Neuronal stem cell (in vitro differentiated cells): ENCODE results near the gene CD302.

Experiments used
- DNase-seq: peaks from one replicate; pipeline ENCODE4 v3.0.0-alpha.2; 2013; ENCODE audit warnings: low spot score
- H2AFZ ChIP-seq: one replicate; pipeline ENCODE4 v1.6.1; 2013; ENCODE audit warnings: mild to moderate bottlenecking, low read length, inconsistent platforms
- H2AK5ac ChIP-seq: 2 replicates; pipeline ENCODE4 v1.6.1; 2013; ENCODE audit warnings: low read depth, mild to moderate bottlenecking, inconsistent platforms, low read length, moderate library complexity, mixed read lengths
- H2BK120ac ChIP-seq: 2 replicates; pipeline ENCODE4 v1.6.1; 2013; ENCODE audit warnings: low read depth, mild to moderate bottlenecking, inconsistent platforms, low read length, moderate library complexity, mixed read lengths
- H2BK12ac ChIP-seq: one replicate; pipeline ENCODE4 v1.6.1; 2013; ENCODE audit warnings: low read length, inconsistent platforms
- H2BK15ac ChIP-seq: 2 replicates; pipeline ENCODE4 v1.6.1; 2013; ENCODE audit warnings: mild to moderate bottlenecking, low read length, inconsistent platforms, mixed read lengths
- H2BK5ac ChIP-seq: one replicate; pipeline ENCODE4 v1.6.1; 2013; ENCODE audit warnings: inconsistent platforms, mild to moderate bottlenecking, low read length, moderate library complexity
- H3K14ac ChIP-seq: one replicate; pipeline ENCODE4 v1.6.1; 2013; ENCODE audit warnings: low read length, inconsistent platforms
- H3K18ac ChIP-seq: 2 replicates; pipeline ENCODE4 v1.6.1; 2013; ENCODE audit warnings: low read length, inconsistent platforms
- H3K23ac ChIP-seq: 2 replicates; pipeline ENCODE4 v1.6.1; 2013; ENCODE audit warnings: low read depth, mild to moderate bottlenecking, mixed read lengths, low read length, inconsistent platforms; ENCODE audit not compliant: poor library complexity
- H3K27ac ChIP-seq: replicated peaks from 3 replicates; pipeline ENCODE4 v1.5.1; 2013; ENCODE audit warnings: low read length, inconsistent platforms
- H3K27me3 ChIP-seq, 3 experiments: 2 replicates each; pipeline ENCODE4 v1.6.1; 2013; ENCODE audit warnings: low read length in 3 of 3, mild to moderate bottlenecking in 2 of 3, inconsistent platforms in 1 of 3, low read depth in 1 of 3, mixed read lengths in 1 of 3, moderate library complexity in 1 of 3; ENCODE audit not compliant: control insufficient read depth in 3 of 3, insufficient read depth in 3 of 3
- H3K36me3 ChIP-seq, 2 donors: replicated peaks in 1 of 2; 2 replicates each; pipeline ENCODE4 v1.6.1; 2013; ENCODE audit warnings: low read length in 2 of 2; ENCODE audit not compliant: control insufficient read depth in 2 of 2, insufficient read depth in 2 of 2
- H3K4ac ChIP-seq: 2 replicates; pipeline ENCODE4 v1.6.1; 2013; ENCODE audit warnings: inconsistent platforms, mild to moderate bottlenecking, low read length, moderate library complexity
- H3K4me1 ChIP-seq, 2 donors: 1 replicate in 1 of 2; 2 replicates in 1 of 2; pipeline ENCODE4 v1.6.1; 2013; ENCODE audit warnings: low read length in 2 of 2, low read depth in 1 of 2; ENCODE audit not compliant: control insufficient read depth in 2 of 2, insufficient read depth in 1 of 2
- H3K4me2 ChIP-seq: one replicate; pipeline ENCODE4 v1.6.1; 2013; ENCODE audit warnings: mild to moderate bottlenecking, low read length, inconsistent platforms; ENCODE audit not compliant: insufficient read depth, poor library complexity, severe bottlenecking
- H3K4me3 ChIP-seq, 2 donors: 2 replicates each; pipeline ENCODE4 v1.5.1; 2013; ENCODE audit warnings: low read length in 2 of 2, mild to moderate bottlenecking in 2 of 2, inconsistent platforms in 1 of 2, moderate library complexity in 1 of 2
- H3K79me1 ChIP-seq: one replicate; pipeline ENCODE4 v1.6.1; 2013; ENCODE audit warnings: low read depth, mild to moderate bottlenecking, inconsistent platforms, low read length, moderate library complexity
- H3K9ac ChIP-seq: one replicate; pipeline ENCODE4 v1.6.1; 2013; ENCODE audit warnings: mild to moderate bottlenecking, low read depth, low read length, inconsistent platforms; ENCODE audit not compliant: poor library complexity
- H3K9me3 ChIP-seq, 2 donors: replicated peaks in 1 of 2; 2 replicates each; pipeline versions ENCODE3 to v1.6.1; 2013; ENCODE audit warnings: low read length in 2 of 2, mild to moderate bottlenecking in 2 of 2, inconsistent platforms in 1 of 2, low read depth in 1 of 2, mixed read lengths in 1 of 2, moderate library complexity in 1 of 2; ENCODE audit not compliant: control insufficient read depth in 2 of 2, insufficient read depth in 1 of 2
- H4K8ac ChIP-seq: one replicate; pipeline ENCODE4 v1.6.1; 2013; ENCODE audit warnings: low read depth, mild to moderate bottlenecking, inconsistent platforms, low read length, moderate library complexity
- H4K91ac ChIP-seq: one replicate; pipeline ENCODE4 v1.6.1; 2013; ENCODE audit warnings: low read length, low read depth, mild to moderate bottlenecking, inconsistent platforms; ENCODE audit not compliant: poor library complexity
- WGBS, 2 donors: extraction: QIAGEN DNeasy Blood & Tissue Kit; methylation state at CpG; one replicate each; pipeline ENCODE4 v1.1.7; 2013; ENCODE audit warnings: missing lambda C conversion rate in 2 of 2, mixed read lengths in 1 of 2; ENCODE audit not compliant: insufficient read length in 2 of 2, insufficient replicate concordance in 1 of 2; ENCODE audit errors: extremely low coverage in 2 of 2; 5-methylcytosine and 5-hydroxymethylcytosine counted together

The CD302 gene

GRCh38 chr2:159744363-159744762 lies 53.6 kb downstream of the CD302 start:
- Histone ChIP-seq H3K14ac (no peak overlapping the region), H3K4me1 (no peaks in the 10 kb centered on the region), H2BK5ac (no peak overlapping the region), H3K23ac (no peak overlapping the region), H3K27me3 (no peaks in the 10 kb centered on the region), H3K79me1 (no peaks in the 10 kb centered on the region), H3K9ac (no peak overlapping the region), H3K4me2 (no peak overlapping the region), H3K36me3 (peaks cover 22 to 96% of the 10 kb centered on the region in 2 donors), H4K8ac (no peak overlapping the region), H3K4me3 (no peak overlapping the region), H3K4ac (no peak overlapping the region), H2BK12ac (no peak overlapping the region), H2BK120ac (no peak overlapping the region), H3K9me3 (peaks cover 0 to 23% of the 10 kb centered on the region in 2 donors), H2AK5ac (no peak overlapping the region), H2BK15ac (no peak overlapping the region), H3K27ac (no peak overlapping the region), H3K18ac (no peak overlapping the region), H2AFZ (no peak overlapping the region), H4K91ac (no peak overlapping the region)
- WGBS, 2 donors, result no CpG with 5 or more reads among the region's 3 CpGs
- no peak for DNase-seq

DNA sequence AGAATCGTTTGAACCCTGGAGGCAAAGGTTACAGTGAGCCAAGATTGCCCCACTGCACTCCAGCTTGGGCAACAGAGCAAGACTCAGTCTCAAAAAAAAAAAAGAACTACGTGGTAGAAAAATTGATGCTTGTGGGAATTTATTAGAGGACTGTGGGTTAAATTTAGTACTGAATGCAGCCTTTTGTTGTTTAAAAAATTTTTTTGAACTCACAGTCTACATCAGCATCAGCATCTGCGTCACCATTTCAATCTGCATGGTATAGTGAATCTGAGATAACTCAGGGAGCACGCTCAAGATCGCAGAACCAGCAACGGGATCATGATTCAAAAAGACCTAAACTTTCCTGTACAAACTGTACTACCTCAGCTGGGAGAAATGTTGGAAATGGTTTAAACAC lies 55.2 kb downstream of the CD302 start:
- WGBS, 2 donors, result no CpG with 5 or more reads among the region's 6 CpGs
- Histone ChIP-seq H4K8ac (no peak overlapping the region), H3K23ac (no peak overlapping the region), H4K91ac (no peak overlapping the region), H3K36me3 (peaks cover 20 to 97% of the 10 kb centered on the region in 2 donors), H3K14ac (no peak overlapping the region), H2BK120ac (no peak overlapping the region), H3K4me1 (no peaks in the 10 kb centered on the region), H3K9ac (no peak overlapping the region), H3K4me2 (no peak overlapping the region), H3K27me3 (no peaks in the 10 kb centered on the region), H3K27ac (no peak overlapping the region), H3K18ac (no peak overlapping the region), H2AK5ac (no peak overlapping the region), H3K4ac (no peak overlapping the region), H2BK12ac (no peak overlapping the region), H3K79me1 (peaks cover 2% of the 10 kb centered on the region), H2BK15ac (no peak overlapping the region), H3K9me3 (peaks cover 0 to 14% of the 10 kb centered on the region in 2 donors), H3K4me3 (no peak overlapping the region), H2AFZ (no peak overlapping the region), H2BK5ac (no peak overlapping the region)
- no peak for DNase-seq

DNA sequence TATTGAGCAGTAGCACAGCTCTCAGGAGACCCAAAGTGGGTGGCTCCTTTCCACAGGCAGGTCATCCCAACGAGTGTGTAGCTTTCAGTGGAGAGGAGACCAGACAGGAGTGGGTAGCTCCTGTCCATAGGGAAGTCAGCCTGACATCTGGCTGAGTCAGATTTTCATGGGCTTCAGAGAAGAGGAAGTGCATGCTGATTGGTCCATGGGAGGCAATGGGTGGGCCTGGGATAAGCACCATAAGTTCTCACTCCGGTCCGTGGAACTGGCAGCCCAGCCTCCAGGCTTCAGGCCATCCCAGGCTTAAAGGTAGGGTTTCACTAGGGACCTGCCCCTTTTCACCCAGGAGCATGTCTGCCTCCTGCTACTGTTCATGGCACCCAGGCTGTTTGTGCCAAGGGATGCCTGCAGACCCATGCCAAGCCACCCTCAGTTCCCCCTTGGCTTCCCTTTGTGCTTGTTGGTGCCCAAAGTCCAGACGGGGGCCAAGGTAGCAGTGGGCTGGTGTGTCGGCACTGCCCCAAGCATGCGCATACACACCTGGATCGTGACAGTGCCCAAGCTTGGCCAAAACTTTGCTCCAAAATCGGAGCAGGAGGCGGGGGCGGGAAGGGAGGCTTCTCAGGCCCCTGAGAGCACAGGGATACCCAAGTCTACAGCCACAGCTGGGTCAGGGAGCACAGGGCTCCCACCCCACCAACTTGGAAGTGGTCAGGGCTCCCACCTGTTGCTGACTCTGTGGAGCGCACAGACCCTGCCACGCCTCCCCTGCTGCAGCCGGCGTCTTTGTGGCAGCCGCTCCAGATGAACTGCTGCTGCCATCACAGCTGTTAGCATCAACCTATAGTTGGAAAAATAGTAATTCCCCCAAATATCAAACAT lies 59.3 kb downstream of the CD302 start:
- no peak overlapping the region for H3K23ac ChIP-seq
- no peak overlapping the region for H3K9ac ChIP-seq
- no peak overlapping the region for H2BK120ac ChIP-seq
- H3K36me3 ChIP-seq, result peaks cover 19 to 100% of the 10 kb centered on the region in 2 donors
- H2BK5ac ChIP-seq, result no peak overlapping the region
- H2AK5ac ChIP-seq, result no peak overlapping the region
- H3K27me3 ChIP-seq, result no peaks in the 10 kb centered on the region
- H3K4me3 ChIP-seq, result no peak overlapping the region
- no peak overlapping the region for H3K4ac ChIP-seq
- no peak overlapping the region for H4K8ac ChIP-seq
- H3K18ac ChIP-seq, result no peak overlapping the region
- no peak overlapping the region for H3K4me2 ChIP-seq
- H3K14ac ChIP-seq, result no peak overlapping the region
- H3K27ac ChIP-seq, result no peak overlapping the region
- H4K91ac ChIP-seq, result no peak overlapping the region
- no peak overlapping the region for H2BK15ac ChIP-seq
- H3K9me3 ChIP-seq, result peaks cover 0 to 21% of the 10 kb centered on the region in 2 donors
- no peak overlapping the region for H2BK12ac ChIP-seq
- DNase-seq, result no peak
- no peak overlapping the region for H2AFZ ChIP-seq
- peaks cover 5% of the 10 kb centered on the region for H3K79me1 ChIP-seq
- H3K4me1 ChIP-seq, result no peaks in the 10 kb centered on the region
- no CpG with 5 or more reads among the region's 15 CpGs for WGBS, 2 donors

- no peak overlapping the region for H4K8ac ChIP-seq
- no peak overlapping the region for H2BK120ac ChIP-seq
- no peak overlapping the region for H3K14ac ChIP-seq
- peaks cover 0 to 17% of the 10 kb centered on the region in 2 donors for H3K9me3 ChIP-seq
- H2BK15ac ChIP-seq, result no peak overlapping the region
- H3K27me3 ChIP-seq, result no peaks in the 10 kb centered on the region
- H3K27ac ChIP-seq, result no peak overlapping the region
- no peak overlapping the region for H3K18ac ChIP-seq
- no peak overlapping the region for H2BK5ac ChIP-seq
- H3K79me1 ChIP-seq, result peaks cover 7% of the 10 kb centered on the region
- H2BK12ac ChIP-seq, result no peak overlapping the region
- no peak overlapping the region for H3K4me3 ChIP-seq
- no peak overlapping the region for H3K4ac ChIP-seq
- H4K91ac ChIP-seq, result no peak overlapping the region
- no peak overlapping the region for H2AFZ ChIP-seq
- peaks cover 18 to 100% of the 10 kb centered on the region in 2 donors for H3K36me3 ChIP-seq
- no peak overlapping the region for H3K4me2 ChIP-seq
- peak overlapping the region; percentile 66 for H3K23ac ChIP-seq
- no peak overlapping the region for H3K9ac ChIP-seq
- no peak for DNase-seq
- H2AK5ac ChIP-seq, result no peak overlapping the region
- no CpG with 5 or more reads among the region's 11 CpGs for WGBS, 2 donors
- no peaks in the 10 kb centered on the region for H3K4me1 ChIP-seq
Observed at GRCh38 chr2:159737917-159738296, 60.1 kb downstream of the CD302 start.
